SK-N-SH (cell line): ENCODE results near the gene ZNF79. TPM values are rescaled to one million over a fixed set of nuclear protein-coding genes. Genes with fewer than 3 reads are reported as not detected.

ENCODE experiments used
- CTCF ChIA-PET: fragments of 300-600, 350-600 bp; formaldehyde crosslinking; extraction: SDS; loops from one replicate; lab custom pipeline; 2021; lab: Yijun Ruan, JAX
- POLR2A ChIA-PET: fragments of 350-600 bp; sonication (Branson Sonifier 250); formaldehyde crosslinking; extraction: SDS; loops from one replicate; lab custom pipeline; 2020; ENCODE audit warnings: antibody characterized with exemption, inconsistent platforms; lab: Yijun Ruan, JAX
- DNase-seq: peaks from one replicate; pipeline ENCODE4 v3.0.0; 2012
- H2AFZ ChIP-seq: fragments of 200-600 bp; sonication (generic); 2 replicates; pipeline ENCODE4 v1.8.1; 2016; ENCODE audit warnings: antibody characterized with exemption, mild to moderate bottlenecking, low read depth
- H3F3A ChIP-seq: fragments of 200-600 bp; sonication (generic); replicated peaks from 2 replicates; pipeline ENCODE3; 2016; ENCODE audit warnings: antibody characterized with exemption, mild to moderate bottlenecking; ENCODE audit not compliant: insufficient read depth
- H3K27ac ChIP-seq, 2 experiments: fragments of 200-500 bp in 1 of 2; fragments of 200-600 bp in 1 of 2; sonication (Bioruptor generic) in 1 of 2; sonication (generic), shearing (Covaris generic) in 1 of 2; 2 replicates each; pipeline versions ENCODE4 v1.5.1 to v1.6.1; 2014 to 2016; ENCODE audit warnings: low read depth in 2 of 2, inconsistent platforms in 1 of 2, low read length in 1 of 2, mild to moderate bottlenecking in 1 of 2, mixed read lengths in 1 of 2
- H3K27me3 ChIP-seq: fragments of 200-600 bp; sonication (generic), shearing (Covaris generic); 2 replicates; pipeline ENCODE4 v1.6.1; 2016; ENCODE audit warnings: mixed run types; ENCODE audit not compliant: insufficient read depth
- H3K36me3 ChIP-seq, 2 experiments: fragments of 200-500 bp in 1 of 2; fragments of 200-600 bp in 1 of 2; sonication (Bioruptor generic) in 1 of 2; sonication (generic) in 1 of 2; replicated peaks in 1 of 2; 2 replicates each; pipeline versions ENCODE3 to v1.5.1; 2014 to 2016; ENCODE audit warnings: low read length in 1 of 2, mild to moderate bottlenecking in 1 of 2; ENCODE audit not compliant: insufficient read depth in 2 of 2, control insufficient read depth in 1 of 2
- H3K4me1 ChIP-seq, 2 experiments: fragments of 200-500 bp in 1 of 2; fragments of 200-600 bp in 1 of 2; sonication (Bioruptor generic) in 1 of 2; sonication (generic), shearing (Covaris generic) in 1 of 2; 2 replicates each; pipeline versions ENCODE4 v1.5.1 to v1.6.1; 2014 to 2016; ENCODE audit warnings: low read depth in 1 of 2, low read length in 1 of 2, mixed run types in 1 of 2; ENCODE audit not compliant: insufficient read depth in 2 of 2, control insufficient read depth in 1 of 2
- H3K4me2 ChIP-seq: fragments of 200-600 bp; sonication (generic), shearing (Covaris generic); 2 replicates; pipeline ENCODE4 v1.6.1; 2017; ENCODE audit warnings: mixed run types
- H3K4me3 ChIP-seq, 2 experiments: fragments of 200-500 bp in 1 of 2; fragments of 200-600 bp in 1 of 2; sonication (Bioruptor generic) in 1 of 2; sonication (generic), shearing (Covaris generic) in 1 of 2; 2 replicates each; pipeline versions ENCODE4 v1.5.1 to v1.8.1; 2014 to 2016; ENCODE audit warnings: low read depth in 2 of 2, inconsistent platforms in 1 of 2, low read length in 1 of 2, mild to moderate bottlenecking in 1 of 2, mixed read lengths in 1 of 2, moderate library complexity in 1 of 2
- H3K79me2 ChIP-seq: fragments of 200-600 bp; sonication (generic); 2 replicates; pipeline ENCODE4 v1.8.1; 2017; ENCODE audit warnings: mild to moderate bottlenecking; ENCODE audit not compliant: insufficient read depth
- H3K9ac ChIP-seq: fragments of 200-600 bp; sonication (generic); 2 replicates; pipeline ENCODE4 v1.6.1; 2017; ENCODE audit warnings: mixed run types
- H3K9me2 ChIP-seq: fragments of 200-600 bp; sonication (generic); 2 replicates; pipeline ENCODE4 v1.6.1; 2017; ENCODE audit warnings: mixed run types
- H3K9me3 ChIP-seq: fragments of 200-600 bp; sonication (generic); 2 replicates; pipeline ENCODE4 v1.6.1; 2017; ENCODE audit warnings: mixed run types, mild to moderate bottlenecking, moderate library complexity
- H4K20me1 ChIP-seq: fragments of 200-600 bp; sonication (generic); 2 replicates; pipeline ENCODE4 v1.6.1; 2017; ENCODE audit warnings: mild to moderate bottlenecking, mixed run types; ENCODE audit not compliant: insufficient read depth
- EP300 ChIP-seq, 2 experiments: IDR thresholded peaks; 2 replicates each; pipeline versions ENCODE4 v1.4.0 to v1.6.1; 2012; ENCODE audit warnings: borderline replicate concordance in 1 of 2, low read depth in 1 of 2, low read length in 1 of 2
- FOXM1 ChIP-seq: IDR thresholded peaks from 2 replicates; pipeline ENCODE4 v1.4.0; 2012; ENCODE audit warnings: low read depth, mild to moderate bottlenecking
- GATA2 ChIP-seq: sonication (generic); formaldehyde crosslinking; IDR thresholded peaks from 2 replicates; pipeline ENCODE4 v1.5.0; 2020; ENCODE audit warnings: mild to moderate bottlenecking, missing genetic modification reagents
- MXI1 ChIP-seq: IDR thresholded peaks from 2 replicates; pipeline ENCODE4 v1.6.1; 2012; ENCODE audit warnings: mild to moderate bottlenecking, low read depth, low read length, improper control_type of control experiment
- NRF1 ChIP-seq: IDR thresholded peaks from 2 replicates; pipeline ENCODE4 v1.6.1; 2012; ENCODE audit warnings: low read depth, mild to moderate bottlenecking, low read length
- POLR2AphosphoS5 ChIP-seq: IDR thresholded peaks from 2 replicates; pipeline ENCODE4 v1.6.1; 2012; ENCODE audit warnings: low read depth, low read length
- RCOR1 ChIP-seq: fragments of 150-350 bp; IDR thresholded peaks from 2 replicates; pipeline ENCODE4 v1.6.1; 2017; ENCODE audit warnings: antibody characterized with exemption, low read length
- RXRA ChIP-seq: IDR thresholded peaks from 2 replicates; pipeline ENCODE4 v1.4.0; 2012; ENCODE audit warnings: low read depth, mild to moderate bottlenecking, borderline replicate concordance
- SMC3 ChIP-seq: IDR thresholded peaks from 2 replicates; pipeline ENCODE4 v1.6.1; 2012; ENCODE audit warnings: low read depth, low read length, improper control_type of control experiment
- TAF1 ChIP-seq: IDR thresholded peaks from 2 replicates; pipeline ENCODE4 v1.6.1; 2012; ENCODE audit warnings: low read depth, mild to moderate bottlenecking, low read length, moderate library complexity, borderline replicate concordance
- TCF12 ChIP-seq: IDR thresholded peaks from 2 replicates; pipeline ENCODE4 v1.4.0; 2012
- WGBS: methylation state at CpG from one replicate; pipeline ENCODE4 v1.1.6; 2017; ENCODE audit warnings: low lambda C conversion rate; 5-methylcytosine and 5-hydroxymethylcytosine counted together
- polyA plus RNA-seq, 3 experiments: library from polyadenylated mRNA; depleted of rRNA; stranded (reverse); fragments of >200 nt; gene quantifications; 2 replicates each; pipeline ENCODE4 v1.2.3, GENCODE V29; 2012
- TF ChIP-seq, protein P1 (sequence below): IDR thresholded peaks from 2 replicates; pipeline ENCODE4 v1.4.0; 2012; ENCODE audit warnings: low read depth, borderline replicate concordance
- TF ChIP-seq, protein P2 (sequence below): IDR thresholded peaks from 2 replicates; pipeline ENCODE4 v1.4.0; 2012; ENCODE audit warnings: low read depth
- TF ChIP-seq, protein P3 (sequence below): fragments of 200-600 bp; sonication (generic); IDR thresholded peaks from 2 replicates; pipeline ENCODE4 v1.6.1; 2017; ENCODE audit warnings: antibody characterized with exemption, mild to moderate bottlenecking, moderate library complexity

Gene ZNF79
- polyA plus RNA-seq, 1 of the 3 experiments (the other 2 are of a cell fraction): 4.6 TPM

DNA sequence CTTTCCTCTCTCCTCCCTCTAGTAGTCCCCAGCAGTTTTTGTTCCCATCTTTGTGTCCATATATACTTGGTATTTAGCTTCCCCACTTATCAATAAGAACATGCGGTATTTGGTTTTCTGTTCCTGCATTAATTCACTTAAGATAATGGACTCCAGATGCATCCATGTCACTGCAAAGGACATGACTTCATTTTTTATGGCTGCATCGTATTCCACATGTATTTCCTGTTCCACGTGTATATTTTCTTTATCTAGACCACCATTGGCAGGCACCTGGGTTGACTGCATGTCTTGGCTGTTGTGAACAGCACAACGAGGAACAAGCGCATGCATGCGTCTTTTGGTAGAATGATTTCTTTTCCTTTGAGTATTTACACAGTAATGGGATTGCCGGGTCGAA, 6.2 kb downstream of the ZNF79 start:
- ChIA-PET POLR2A (no interaction called here), CTCF (interaction anchor here (0.7 kb wide), 1 partner anchor 33 kb away, joined by 4 read pairs; the partner anchor contains the start of gene SLC2A8)
- Histone ChIP-seq H3K4me2 (no peak overlapping the region), H2AFZ (no peak overlapping the region), H3K27ac (no peak overlapping the region), H3K27me3 (no peaks in the 10 kb centered on the region), H3K4me1 (no peaks in the 10 kb centered on the region), H3F3A (no peaks in the 10 kb centered on the region), H3K9me3 (no peaks in the 10 kb centered on the region), H3K36me3 (peaks cover 39 to 54% of the 10 kb centered on the region in 2 experiments), H3K79me2 (peaks cover 74% of the 10 kb centered on the region), H3K4me3 (no peak overlapping the region), H3K9ac (no peak overlapping the region), H4K20me1 (0 out of 2 replicates have a peak, but pooled peaks cover 11% of the 10 kb centered on the region), H3K9me2 (no peaks in the 10 kb centered on the region)
- TF ChIP-seq RXRA (no peak), TAF1 (no peak), SMC3 (no peak)
- TF ChIP-seq, protein P1, sequence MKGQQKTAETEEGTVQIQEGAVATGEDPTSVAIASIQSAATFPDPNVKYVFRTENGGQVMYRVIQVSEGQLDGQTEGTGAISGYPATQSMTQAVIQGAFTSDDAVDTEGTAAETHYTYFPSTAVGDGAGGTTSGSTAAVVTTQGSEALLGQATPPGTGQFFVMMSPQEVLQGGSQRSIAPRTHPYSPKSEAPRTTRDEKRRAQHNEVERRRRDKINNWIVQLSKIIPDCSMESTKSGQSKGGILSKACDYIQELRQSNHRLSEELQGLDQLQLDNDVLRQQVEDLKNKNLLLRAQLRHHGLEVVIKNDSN: no peak
- TF ChIP-seq, protein P2, sequence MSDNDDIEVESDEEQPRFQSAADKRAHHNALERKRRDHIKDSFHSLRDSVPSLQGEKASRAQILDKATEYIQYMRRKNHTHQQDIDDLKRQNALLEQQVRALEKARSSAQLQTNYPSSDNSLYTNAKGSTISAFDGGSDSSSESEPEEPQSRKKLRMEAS: no peak
- 88% methylated on average over 8 of the region's 8 CpGs for WGBS
- no peak for DNase-seq

DNA sequence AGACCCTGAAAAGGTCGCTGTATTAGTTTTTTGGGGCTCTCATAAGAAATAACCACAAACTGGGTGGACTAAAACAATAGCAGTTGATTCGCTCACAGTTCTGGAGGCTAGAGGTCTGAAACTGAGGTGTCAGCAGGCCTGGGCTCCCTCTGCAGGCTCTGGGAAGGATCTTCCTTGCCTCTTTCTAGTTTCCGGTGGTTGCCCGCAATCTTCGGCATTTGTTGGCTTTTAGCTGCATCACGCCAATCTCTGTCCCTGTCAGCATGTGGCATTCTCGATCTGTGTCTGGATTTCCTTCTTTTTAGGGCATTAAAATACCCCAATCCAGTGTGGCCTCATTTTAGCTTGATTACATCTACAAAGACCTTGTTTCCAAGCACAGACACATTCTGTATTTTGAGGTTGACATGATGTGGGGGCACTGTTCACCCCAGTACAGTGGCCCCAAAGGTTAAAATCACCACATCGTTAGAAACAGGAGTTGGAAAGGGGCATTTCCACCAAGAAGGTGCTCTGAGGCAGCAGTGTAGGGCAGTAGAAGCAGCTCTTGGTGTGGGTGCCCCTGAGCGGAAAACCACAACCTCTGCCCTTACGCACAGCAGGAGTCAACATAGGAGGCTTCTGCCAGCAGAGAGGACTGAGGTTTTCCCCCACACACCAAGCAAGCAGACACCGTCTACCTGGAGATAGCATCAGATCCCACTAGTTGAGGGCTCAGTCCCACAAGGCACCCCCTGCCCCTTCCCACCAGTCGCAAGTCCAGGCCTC, 13.5 kb downstream of the ZNF79 start:
- 88% methylated on average over 10 of the region's 12 CpGs for WGBS
- Histone ChIP-seq H3K4me2 (no peak overlapping the region), H3K27me3 (no peaks in the 10 kb centered on the region), H3K27ac (no peak overlapping the region), H3K4me3 (no peak overlapping the region), H4K20me1 (0 out of 2 replicates have a peak, but pooled peaks cover 5% of the 10 kb centered on the region), H3K4me1 (no peaks in the 10 kb centered on the region), H3K36me3 (peaks cover 60 to 67% of the 10 kb centered on the region in 2 experiments), H3K9me3 (no peaks in the 10 kb centered on the region), H3F3A (peaks cover 7% of the 10 kb centered on the region), H3K79me2 (peaks cover 4% of the 10 kb centered on the region; the same call in 1 of the 2 replicates), H3K9ac (no peak overlapping the region), H3K9me2 (no peaks in the 10 kb centered on the region), H2AFZ (no peak overlapping the region)
- TF ChIP-seq MXI1 (no peak), SMC3 (no peak), TCF12 (no peak)
- CTCF ChIA-PET: interaction anchor here (1.4 kb wide), 1 partner anchor 14 kb away, joined by 3 read pairs; no protein-coding TSS in a partner anchor
- DNase-seq: no peak
- POLR2A ChIA-PET: no interaction called here

DNA sequence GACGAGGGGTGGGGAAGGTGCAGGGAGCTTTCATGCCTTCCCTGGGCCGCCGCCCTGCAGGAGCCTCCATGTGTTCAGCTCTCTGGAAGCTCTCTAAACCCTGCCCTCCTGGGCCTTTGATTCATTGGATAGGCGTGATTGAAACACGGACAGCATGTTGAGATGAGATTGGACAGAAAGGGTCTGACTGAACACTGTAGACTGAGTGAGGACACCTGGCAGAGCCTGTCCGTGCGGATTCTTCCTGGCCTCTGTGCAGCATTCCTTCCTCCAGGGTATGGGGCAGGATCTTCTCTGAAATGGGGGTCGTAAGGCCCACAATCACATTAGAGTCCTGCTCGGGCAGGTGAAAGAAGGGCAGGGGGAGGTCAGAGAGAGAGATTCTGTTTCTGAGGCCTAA, 14.2 kb downstream of the ZNF79 start:
- Histone ChIP-seq H3K9me2 (no peaks in the 10 kb centered on the region), H3K9me3 (no peaks in the 10 kb centered on the region), H3K79me2 (no peaks in the 10 kb centered on the region; the same call in 1 of the 2 replicates), H3K4me3 (no peak overlapping the region), H3K36me3 (peaks cover 55 to 61% of the 10 kb centered on the region in 2 experiments), H2AFZ (no peak overlapping the region), H3K27me3 (no peaks in the 10 kb centered on the region), H3F3A (peaks cover 13% of the 10 kb centered on the region), H4K20me1 (no peaks in the 10 kb centered on the region), H3K9ac (no peak overlapping the region), H3K27ac (no peak overlapping the region), H3K4me2 (no peak overlapping the region), H3K4me1 (no peaks in the 10 kb centered on the region)
- CTCF ChIA-PET: interaction anchor here (1.0 kb wide), 1 partner anchor 11 kb away, joined by 3 read pairs; no protein-coding TSS in a partner anchor
- POLR2A ChIA-PET: no interaction called here
- TF ChIP-seq, protein P3, sequence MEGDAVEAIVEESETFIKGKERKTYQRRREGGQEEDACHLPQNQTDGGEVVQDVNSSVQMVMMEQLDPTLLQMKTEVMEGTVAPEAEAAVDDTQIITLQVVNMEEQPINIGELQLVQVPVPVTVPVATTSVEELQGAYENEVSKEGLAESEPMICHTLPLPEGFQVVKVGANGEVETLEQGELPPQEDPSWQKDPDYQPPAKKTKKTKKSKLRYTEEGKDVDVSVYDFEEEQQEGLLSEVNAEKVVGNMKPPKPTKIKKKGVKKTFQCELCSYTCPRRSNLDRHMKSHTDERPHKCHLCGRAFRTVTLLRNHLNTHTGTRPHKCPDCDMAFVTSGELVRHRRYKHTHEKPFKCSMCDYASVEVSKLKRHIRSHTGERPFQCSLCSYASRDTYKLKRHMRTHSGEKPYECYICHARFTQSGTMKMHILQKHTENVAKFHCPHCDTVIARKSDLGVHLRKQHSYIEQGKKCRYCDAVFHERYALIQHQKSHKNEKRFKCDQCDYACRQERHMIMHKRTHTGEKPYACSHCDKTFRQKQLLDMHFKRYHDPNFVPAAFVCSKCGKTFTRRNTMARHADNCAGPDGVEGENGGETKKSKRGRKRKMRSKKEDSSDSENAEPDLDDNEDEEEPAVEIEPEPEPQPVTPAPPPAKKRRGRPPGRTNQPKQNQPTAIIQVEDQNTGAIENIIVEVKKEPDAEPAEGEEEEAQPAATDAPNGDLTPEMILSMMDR: no peak
- no peak for TF ChIP-seq FOXM1
- TF ChIP-seq GATA2: no peak
- TF ChIP-seq SMC3: no peak
- TF ChIP-seq POLR2AphosphoS5: no peak
- TF ChIP-seq NRF1: no peak
- no peak for TF ChIP-seq RCOR1
- TF ChIP-seq TCF12: no peak
- no peak for TF ChIP-seq EP300 (IDR thresholded peaks at IDR 0.05; ENCODE audit: borderline replicate concordance in 1 of 2, low read depth in 1 of 2, low read length in 1 of 2)
- DNase-seq: no peak
- WGBS: 99% methylated on average over 9 of the region's 9 CpGs
